Caco-2 (cell line): ENCODE measurements around the gene PGAP1. TPM values are rescaled to one million over a fixed set of nuclear protein-coding genes. Genes with fewer than 3 reads are reported as not detected.
A peak's percentile ranks its signal among the peaks of the same experiment; 100 is the strongest.

Experiments
- Bru-seq: library from RNA; stranded (reverse); fragments of 400-500 nt; gene quantifications from one replicate; lab custom pipeline; 2021; lab: Mats Ljungman, UMichigan
- BruChase-seq, 2 experiments: library from RNA; stranded (reverse); fragments of 400-500 nt; gene quantifications; one replicate each; lab custom pipeline; 2021; lab: Mats Ljungman, UMichigan
- BruUV-seq: library from RNA; stranded (reverse); fragments of 400-500 nt; replicated peaks from 2 replicates; lab custom pipeline; 2021; lab: Mats Ljungman, UMichigan
- CTCF ChIA-PET: fragments of 300-600 bp; sonication (Branson Sonifier 250); formaldehyde crosslinking; loops from one replicate; lab custom pipeline; 2022; ENCODE audit warnings: antibody characterized with exemption; lab: Charles Lee
- POLR2A ChIA-PET: fragments of 300-600 bp; sonication (Branson Sonifier 250); formaldehyde crosslinking; loops from one replicate; lab custom pipeline; 2022; ENCODE audit warnings: antibody characterized with exemption; lab: Charles Lee
- DNase-seq, 2 experiments: peaks; one replicate each; pipeline versions ENCODE4 v3.0.0 to v3.0.0-alpha.2; 2020 to 2022
- H3K27me3 ChIP-seq: replicated peaks from 2 replicates; pipeline ENCODE4 v1.6.0; 2011; ENCODE audit warnings: low read length; ENCODE audit not compliant: control insufficient read depth, insufficient read depth
- H3K36me3 ChIP-seq: 2 replicates; pipeline ENCODE4 v1.5.1; 2011; ENCODE audit warnings: low read length; ENCODE audit not compliant: control insufficient read depth, insufficient read depth
- H3K4me1 ChIP-seq: fragments of 250-450 bp; sonication (Bioruptor Pico); 2 replicates; pipeline ENCODE4 v1.5.1; 2020; ENCODE audit warnings: mild to moderate bottlenecking
- H3K4me3 ChIP-seq: 2 replicates; pipeline ENCODE4 v1.5.1; 2011; ENCODE audit warnings: low read depth, mild to moderate bottlenecking, control low read depth, low read length
- H3K9me3 ChIP-seq: fragments of 250-450 bp; sonication (Bioruptor Pico); 2 replicates; pipeline ENCODE4 v1.5.1; 2020; ENCODE audit warnings: mild to moderate bottlenecking, moderate library complexity
- H3K27ac Mint-ChIP-seq: one replicate; pipeline ENCODE4 v1.8.0; 2022; ENCODE audit warnings: mixed read lengths; ENCODE audit not compliant: unreplicated experiment
- H3K27me3 Mint-ChIP-seq: one replicate; pipeline ENCODE4 v1.8.0; 2022; ENCODE audit warnings: mixed read lengths; ENCODE audit not compliant: insufficient read depth, unreplicated experiment
- H3K36me3 Mint-ChIP-seq: one replicate; pipeline ENCODE4 v1.8.0; 2022; ENCODE audit warnings: mild to moderate bottlenecking, mixed read lengths; ENCODE audit not compliant: insufficient read depth, unreplicated experiment
- H3K4me1 Mint-ChIP-seq: one replicate; pipeline ENCODE4 v1.8.0; 2022; ENCODE audit warnings: low read depth, mixed read lengths; ENCODE audit not compliant: unreplicated experiment
- H3K4me3 Mint-ChIP-seq: one replicate; pipeline ENCODE4 v1.8.0; 2022; ENCODE audit warnings: mild to moderate bottlenecking, moderate library complexity, mixed read lengths; ENCODE audit not compliant: unreplicated experiment
- H3K9me3 Mint-ChIP-seq: one replicate; pipeline ENCODE4 v1.8.0; 2022; ENCODE audit warnings: mixed read lengths; ENCODE audit not compliant: unreplicated experiment
- CTCF ChIP-seq, 2 experiments: fragments of 200-600 bp in 1 of 2; IDR thresholded peaks; 1 replicate in 1 of 2; 2 replicates in 1 of 2; pipeline versions ENCODE4 v1.5.1 to v1.8.0; 2011 to 2022; ENCODE audit warnings: antibody characterized with exemption in 1 of 2, control low read depth in 1 of 2, inconsistent platforms in 1 of 2, low read depth in 1 of 2, low read length in 1 of 2, mild to moderate bottlenecking in 1 of 2, moderate library complexity in 1 of 2; ENCODE audit not compliant: insufficient read depth in 1 of 2, severe bottlenecking in 1 of 2, unreplicated experiment in 1 of 2
- intact Hi-C: fragments of 100-400 bp; cut with micrococcal nuclease; formaldehyde crosslinking; loops from one replicate; pipeline ENCODE4 v1.10.0; 2022; ENCODE audit not compliant: unreplicated experiment
- long read RNA-seq: library from polyadenylated mRNA; stranded (forward); transcript quantifications from one replicate; pipeline ENCODE4 v2.0.0, GENCODE V29; 2022
- total RNA-seq: library from RNA; stranded (reverse); gene quantifications from 2 replicates; pipeline ENCODE4 v1.2.3, GENCODE V29; 2022

Gene PGAP1
- total RNA-seq (5.6 and 6.4 TPM in 2 replicates), Bru-seq, nascent RNA (percentile 57 among the genes with signal in this experiment), BruChase-seq, experiment 1, labeled RNA remaining after a 2-hour chase (percentile 59 among the genes with signal in this experiment), BruChase-seq, experiment 2, labeled RNA remaining after a 6-hour chase (percentile 55 among the genes with signal in this experiment)
- long read RNA-seq, partial matches to known transcripts, result 0 of 1 reads
- long read RNA-seq, other reads (novel, unspliced or antisense), result 1 of 1 reads

GRCh38 chr2:196926562-196927375 lies at the start of gene PGAP1:
PGAP1 (minus strand) TSS chr2:196926707; CDS start chr2:196926616, 91 bp downstream.
- peak; percentile 87 to 93 for DNase-seq
- ChIA-PET POLR2A (no interaction called here), CTCF (interaction anchor here (0.7 kb wide), 1 partner anchor 233 kb away, joined by 4 read pairs; no protein-coding TSS in a partner anchor)
- Mint-ChIP-seq H3K9me3 (no peaks in the 10 kb centered on the region), H3K4me1 (peaks cover 7% of the 10 kb centered on the region), H3K27me3 (peaks cover 4% of the 10 kb centered on the region), H3K27ac (peak within 1 kb of the TSS; percentile 77), H3K4me3 (peak within 1 kb of the TSS; percentile 97), H3K36me3 (peaks cover 13% of the 10 kb centered on the region)
- Histone ChIP-seq H3K27me3 (no peaks in the 10 kb centered on the region), H3K9me3 (no peaks in the 10 kb centered on the region), H3K4me3 (peak within 1 kb of the TSS; percentile 85), H3K36me3 (no peaks in the 10 kb centered on the region), H3K4me1 (peaks cover 6% of the 10 kb centered on the region)
- no TSS peak for BruUV-seq
- intact Hi-C loops, result loop anchor here (10.0 kb wide), 1 partner anchor 292 kb away; the partner anchor contains the start of gene CCDC150
- no peak for TF ChIP-seq CTCF (IDR thresholded peaks at IDR 0.05; ENCODE audit: insufficient read depth in 1 of 2, low read depth in 1 of 2, low read length in 1 of 2, severe bottlenecking in 1 of 2, unreplicated experiment in 1 of 2)

GRCh38 chr2:196974970-196975369 lies 48.5 kb upstream of the PGAP1 start:
- ChIA-PET CTCF (no interaction called here), POLR2A (no interaction called here)
- no peaks in the 10 kb centered on the region for H3K4me1 ChIP-seq
- H3K4me3 ChIP-seq, result no peak overlapping the region
- H3K27me3 Mint-ChIP-seq, result no peaks in the 10 kb centered on the region
- no peaks in the 10 kb centered on the region for H3K36me3 ChIP-seq
- DNase-seq, result no peak
- no peaks in the 10 kb centered on the region for H3K9me3 ChIP-seq
- intact Hi-C loops, result no loop called here
- no peak overlapping the region for H3K27ac Mint-ChIP-seq
- no peaks in the 10 kb centered on the region for H3K4me1 Mint-ChIP-seq
- no TSS peak for BruUV-seq
- no peak for TF ChIP-seq CTCF (IDR thresholded peaks at IDR 0.05; ENCODE audit: insufficient read depth in 1 of 2, low read depth in 1 of 2, low read length in 1 of 2, severe bottlenecking in 1 of 2, unreplicated experiment in 1 of 2)
- no peak overlapping the region for H3K4me3 Mint-ChIP-seq
- H3K27me3 ChIP-seq, result no peaks in the 10 kb centered on the region
- H3K36me3 Mint-ChIP-seq, result no peaks in the 10 kb centered on the region
- H3K9me3 Mint-ChIP-seq, result peaks cover 9% of the 10 kb centered on the region

DNA sequence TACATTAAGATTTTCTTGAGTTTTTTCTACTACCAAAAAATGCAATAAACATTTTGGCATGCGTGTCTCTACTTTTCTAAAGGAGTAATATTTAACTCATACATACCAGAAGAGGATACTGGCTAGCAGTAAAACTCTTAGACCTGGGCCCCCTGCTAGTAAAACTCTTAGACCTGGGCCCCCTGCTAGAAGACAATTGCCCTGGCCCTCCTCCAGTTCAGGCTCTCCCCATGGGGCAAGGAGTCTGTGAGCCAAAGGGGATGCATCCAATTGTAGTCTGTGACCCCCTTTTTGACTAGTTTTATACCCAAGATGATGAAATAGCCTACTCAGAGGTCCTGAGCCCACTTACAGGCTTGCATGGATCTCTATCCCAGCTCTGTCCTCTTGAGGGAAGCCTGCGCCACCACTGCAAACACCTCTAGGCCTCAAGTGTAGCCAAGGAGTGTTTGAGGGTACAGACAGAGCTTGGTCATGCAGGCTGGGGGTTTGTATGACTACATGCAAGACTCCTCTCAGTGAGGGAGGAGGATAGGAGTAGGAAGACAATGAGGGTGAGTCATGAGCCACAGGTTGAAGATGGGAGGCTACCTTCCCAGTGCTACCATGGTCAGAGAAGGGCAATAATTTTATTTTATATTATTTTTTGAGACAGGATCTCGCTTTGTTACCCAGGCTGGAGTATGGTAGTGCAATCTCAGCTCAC lies 45.2 kb upstream of the PGAP1 start:
- Mint-ChIP-seq H3K4me3 (no peak overlapping the region), H3K9me3 (peaks cover 16% of the 10 kb centered on the region), H3K36me3 (no peaks in the 10 kb centered on the region), H3K27me3 (no peaks in the 10 kb centered on the region), H3K4me1 (peaks cover 5% of the 10 kb centered on the region), H3K27ac (no peak overlapping the region)
- CTCF ChIA-PET, result no interaction called here
- Histone ChIP-seq H3K4me1 (peaks cover 6% of the 10 kb centered on the region), H3K9me3 (no peaks in the 10 kb centered on the region), H3K4me3 (no peak overlapping the region), H3K27me3 (no peaks in the 10 kb centered on the region), H3K36me3 (no peaks in the 10 kb centered on the region)
- no peak for TF ChIP-seq CTCF (IDR thresholded peaks at IDR 0.05; ENCODE audit: insufficient read depth in 1 of 2, low read depth in 1 of 2, low read length in 1 of 2, severe bottlenecking in 1 of 2, unreplicated experiment in 1 of 2)
- POLR2A ChIA-PET, result no interaction called here
- intact Hi-C loops, result no loop called here
- no peak for DNase-seq
- no TSS peak for BruUV-seq
